HPDE6-E6E7 (cell line): ENCODE results near the gene ABCC4.

ENCODE experiments used
- DNase-seq: peaks from one replicate; pipeline ENCODE4 v3.0.0; 2011; ENCODE audit warnings: missing footprints; ENCODE audit errors: extremely low spot score

The ABCC4 gene

GRCh38 chr13:95260031-95260525, 41.2 kb downstream of the ABCC4 start:
- DNase-seq = no peak

- no peak for DNase-seq
These were observed 42.5 kb downstream of the ABCC4 start for GRCh38 chr13:95258619-95259194.

GRCh38 chr13:95258098-95258497, 43.2 kb downstream of the ABCC4 start:
- no peak for DNase-seq

GRCh38 chr13:95256091-95256490, 45.2 kb downstream of the ABCC4 start:
- peak; percentile 79 for DNase-seq

- no peak for DNase-seq
These were observed 46.0 kb downstream of the ABCC4 start for GRCh38 chr13:95255072-95255732.

GRCh38 chr13:95254339-95254738, 46.9 kb downstream of the ABCC4 start:
- DNase-seq = peak; percentile 26

GRCh38 chr13:95253033-95253432, 48.2 kb downstream of the ABCC4 start:
- DNase-seq = no peak

GRCh38 chr13:95251641-95252040, 49.6 kb downstream of the ABCC4 start:
- DNase-seq = no peak

- no peak for DNase-seq
These were observed 50.3 kb downstream of the ABCC4 start for GRCh38 chr13:95250961-95251360.

GRCh38 chr13:95248953-95249352, 52.3 kb downstream of the ABCC4 start:
- no peak for DNase-seq

- DNase-seq = no peak
These were observed 53.4 kb downstream of the ABCC4 start for GRCh38 chr13:95247852-95248251.

- no peak for DNase-seq
These were observed 54.1 kb downstream of the ABCC4 start for GRCh38 chr13:95247171-95247570.

- no peak for DNase-seq
These were observed 54.8 kb downstream of the ABCC4 start for GRCh38 chr13:95246292-95247082.

- DNase-seq = no peak
These were observed 56.2 kb downstream of the ABCC4 start for GRCh38 chr13:95245071-95245470.

- no peak for DNase-seq
These were observed 58.0 kb downstream of the ABCC4 start for GRCh38 chr13:95243207-95243606.

GRCh38 chr13:95241321-95241720, 59.9 kb downstream of the ABCC4 start:
- no peak for DNase-seq

GRCh38 chr13:95239283-95239682, 62.0 kb downstream of the ABCC4 start:
- no peak for DNase-seq

- DNase-seq = no peak
These were observed 63.9 kb downstream of the ABCC4 start for GRCh38 chr13:95237310-95237870.

GRCh38 chr13:95236774-95237173, 64.5 kb downstream of the ABCC4 start:
- no peak for DNase-seq

GRCh38 chr13:95235974-95236373, 65.3 kb downstream of the ABCC4 start:
- no peak for DNase-seq

- no peak for DNase-seq
These were observed 66.0 kb downstream of the ABCC4 start for GRCh38 chr13:95235199-95235756.

- no peak for DNase-seq
These were observed 67.0 kb downstream of the ABCC4 start for GRCh38 chr13:95234242-95234641.
